CD4-positive, alpha-beta T cell treated with Interleukin-17A for 4 hours (primary cell): ENCODE measurements around the gene HP1BP3.
"Not testable (repeated sequence)": the region's sequence is repeated elsewhere in the genome, so short reads cannot be mapped to it uniquely, and the experiment has no call there.

ENCODE experiments used
- DNase-seq: peaks from one replicate; pipeline ENCODE4 v3.0.0-alpha.2; 2020; ENCODE audit warnings: mixed read lengths

Gene HP1BP3

DNA sequence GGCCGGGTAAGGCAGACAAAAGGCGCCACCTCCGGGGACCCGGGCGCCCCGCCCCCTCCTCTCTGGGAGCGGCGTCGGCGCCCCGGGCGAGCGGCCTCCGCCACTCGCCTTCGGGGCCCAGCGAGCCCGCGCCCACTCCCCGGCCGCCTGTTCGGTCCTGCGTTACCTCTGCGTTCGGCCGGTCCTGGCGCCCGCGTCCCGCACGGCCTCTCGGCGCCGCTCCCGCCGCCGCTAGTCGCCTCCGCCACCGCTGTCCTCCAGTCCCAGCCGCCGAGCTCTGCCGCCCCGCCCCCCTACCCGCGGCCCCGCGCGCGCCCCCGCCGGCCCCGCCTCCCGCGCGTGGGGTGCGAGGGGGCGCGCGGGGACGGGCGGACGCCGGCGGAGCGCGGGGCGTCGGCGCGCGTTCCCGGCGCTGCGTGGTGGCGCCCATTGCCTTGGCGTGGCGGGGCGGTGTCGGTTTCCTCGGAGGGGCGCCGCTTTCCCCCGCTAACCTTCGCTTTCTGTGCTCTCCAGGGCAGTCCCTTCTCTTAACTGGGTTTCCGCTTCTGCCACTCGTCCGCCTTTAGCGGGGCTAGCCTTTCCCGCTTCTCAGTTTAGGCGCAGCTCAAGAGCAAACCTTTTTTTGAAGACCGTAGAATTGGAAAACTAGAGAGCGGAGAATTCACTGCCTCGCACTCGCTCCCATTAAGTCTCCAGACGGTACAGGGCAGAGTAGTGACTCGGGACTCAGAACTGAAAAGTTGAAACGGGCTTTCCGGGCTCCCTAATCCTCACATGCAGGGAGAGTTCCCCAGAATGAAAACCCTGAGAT is at the start of gene HP1BP3:
Gene HP1BP3, minus strand, starts transcription at position 279 of the 811 bp plus-strand sequence. CDS start 6,867 bp downstream, outside the sequence.
- peak; percentile 89 for DNase-seq

DNA sequence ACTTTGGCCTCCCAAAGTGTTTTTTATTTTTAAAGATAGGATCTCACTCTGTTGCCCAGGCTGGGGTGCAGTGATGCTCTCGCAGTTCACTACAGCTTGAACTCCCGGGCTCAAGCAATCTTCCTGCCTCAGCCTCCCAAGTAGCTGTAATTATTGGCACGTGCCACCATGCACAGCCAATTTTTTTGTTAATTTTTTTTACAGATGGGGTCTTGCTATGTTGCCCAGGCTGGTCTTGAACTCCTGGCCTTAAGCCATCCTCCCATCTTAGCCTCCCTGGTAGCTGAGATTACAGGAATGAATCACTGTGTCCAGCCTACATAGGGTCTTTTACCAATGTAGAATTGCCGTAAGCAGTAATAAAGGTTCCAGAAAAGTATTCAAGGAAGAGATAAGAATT is 49.1 kb upstream of the HP1BP3 start:
- no peak for DNase-seq

- DNase-seq, result no peak
These were observed 47.7 kb upstream of the HP1BP3 start for GRCh38 chr1:20834780-20835179.

DNA sequence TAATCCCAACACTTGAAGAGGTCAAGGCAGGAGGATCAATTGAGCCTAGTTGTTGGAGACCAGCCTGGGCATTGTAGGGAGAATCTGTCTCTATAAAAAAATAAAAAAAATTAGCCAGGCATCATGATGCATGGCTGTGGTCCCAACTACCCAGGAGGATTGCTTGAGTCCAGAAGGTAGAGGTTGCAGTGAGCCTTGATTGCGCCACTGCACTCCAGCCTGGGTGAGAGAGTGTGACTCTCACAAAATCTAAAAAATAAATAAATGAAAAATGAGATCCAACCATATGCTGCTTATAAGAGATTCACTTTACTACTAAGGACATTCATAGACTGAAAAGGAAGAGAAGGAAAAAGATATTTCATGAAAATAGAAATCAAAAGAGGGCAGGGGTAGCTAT is 47.1 kb upstream of the HP1BP3 start:
- no peak for DNase-seq

- no peak for DNase-seq
These were observed 43.3 kb upstream of the HP1BP3 start for GRCh38 chr1:20830378-20830777.

- DNase-seq, result no peak
These were observed 42.8 kb upstream of the HP1BP3 start for GRCh38 chr1:20829946-20830345.

DNA sequence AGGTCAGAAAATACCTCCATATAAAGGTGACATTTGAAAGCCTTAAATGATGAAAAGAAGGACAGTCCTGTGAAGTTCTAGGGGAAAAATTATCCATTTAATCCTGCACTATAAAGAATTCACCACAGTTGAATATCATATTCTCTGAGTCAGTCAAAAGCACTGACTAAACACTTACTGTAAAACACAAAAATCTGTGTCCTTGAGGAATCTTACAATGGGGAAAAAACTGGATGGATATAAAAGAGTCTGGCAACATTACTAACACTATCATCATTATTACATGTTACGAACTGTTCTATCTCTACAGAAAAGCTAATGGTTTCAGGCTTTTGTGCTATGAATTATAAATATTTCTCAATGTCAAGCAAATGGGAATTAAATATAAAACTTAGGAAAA is 42.4 kb upstream of the HP1BP3 start:
- DNase-seq, result no peak

- DNase-seq, result no peak
These were observed 36.7 kb upstream of the HP1BP3 start for GRCh38 chr1:20823845-20824244.

DNA sequence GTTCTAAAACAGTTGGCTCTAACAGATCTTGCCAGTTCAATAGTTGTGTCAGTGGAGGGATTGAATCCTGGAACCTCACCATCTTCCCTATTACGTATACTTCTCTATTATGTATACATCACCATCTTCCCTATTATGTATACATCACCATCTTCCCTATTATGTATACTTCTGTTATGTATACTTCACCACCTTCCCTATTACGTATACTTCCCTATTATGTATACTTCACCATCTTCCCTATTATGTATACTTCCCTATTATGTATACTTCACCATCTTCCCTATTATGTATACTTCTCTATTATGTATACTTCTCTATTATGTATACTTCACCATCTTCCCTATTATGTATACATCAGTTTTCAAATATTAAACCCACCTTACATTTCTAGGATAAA is 34.4 kb upstream of the HP1BP3 start:
- no peak for DNase-seq

GRCh38 chr1:20819818-20820217 is 32.7 kb upstream of the HP1BP3 start:
- DNase-seq, result no peak

DNA sequence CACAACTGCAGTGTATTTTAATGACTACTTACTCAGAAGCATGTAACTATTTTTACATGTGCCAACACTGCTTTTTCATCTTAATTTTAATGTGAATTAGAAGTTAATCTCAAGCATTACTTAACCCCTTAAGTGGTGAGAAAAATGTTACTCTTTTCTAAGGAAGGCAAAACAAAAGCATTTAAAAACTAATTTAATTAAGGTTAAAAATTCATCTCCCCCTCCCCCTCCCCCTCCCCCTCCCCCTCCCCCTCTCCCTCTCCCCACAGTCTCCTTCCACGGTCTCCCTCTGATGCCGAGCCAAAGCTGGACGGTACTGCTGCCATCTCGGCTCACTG is 27.4 kb upstream of the HP1BP3 start:
- no peak for DNase-seq

GRCh38 chr1:20811916-20812315 is 24.8 kb upstream of the HP1BP3 start:
- no peak for DNase-seq

DNA sequence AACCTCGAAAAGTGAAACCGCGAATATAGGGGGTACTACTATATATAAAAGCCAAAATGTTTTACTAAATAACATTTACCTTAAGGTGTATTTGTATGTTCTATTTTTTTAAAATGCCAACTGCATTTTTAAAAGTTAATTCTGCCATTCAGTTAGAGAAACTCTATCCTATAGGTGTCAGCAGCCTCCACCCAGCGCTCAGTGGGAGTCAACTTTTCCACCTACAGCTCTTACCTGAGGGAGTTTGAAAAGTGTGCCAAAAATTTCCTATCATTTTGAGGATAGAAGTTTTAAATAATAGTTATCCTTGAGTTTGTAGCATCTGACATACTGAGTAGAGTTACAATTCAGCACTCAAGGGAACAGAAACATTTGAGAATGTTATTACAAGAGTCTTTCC is 6.1 kb upstream of the HP1BP3 start:
- DNase-seq, result no peak

DNA sequence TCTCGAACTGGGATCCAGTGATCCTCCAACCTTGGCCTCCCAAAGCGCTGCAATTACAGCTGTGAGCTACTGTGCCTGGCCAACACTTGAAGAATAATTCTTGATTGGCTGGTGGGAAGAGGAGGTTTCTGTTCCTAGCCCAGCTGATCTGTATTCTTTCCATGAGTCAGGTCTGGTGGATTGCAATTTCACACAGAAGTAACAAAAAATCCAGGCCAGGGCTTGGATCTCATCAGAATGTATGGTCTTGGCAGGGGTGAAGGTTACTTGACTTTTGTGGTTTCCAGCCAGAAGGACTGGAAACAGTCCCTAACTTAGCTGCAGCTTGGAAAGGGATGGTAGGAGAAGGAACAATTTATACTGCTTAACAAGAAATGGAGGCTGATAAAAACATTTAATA is 5.1 kb upstream of the HP1BP3 start:
- no peak for DNase-seq

DNA sequence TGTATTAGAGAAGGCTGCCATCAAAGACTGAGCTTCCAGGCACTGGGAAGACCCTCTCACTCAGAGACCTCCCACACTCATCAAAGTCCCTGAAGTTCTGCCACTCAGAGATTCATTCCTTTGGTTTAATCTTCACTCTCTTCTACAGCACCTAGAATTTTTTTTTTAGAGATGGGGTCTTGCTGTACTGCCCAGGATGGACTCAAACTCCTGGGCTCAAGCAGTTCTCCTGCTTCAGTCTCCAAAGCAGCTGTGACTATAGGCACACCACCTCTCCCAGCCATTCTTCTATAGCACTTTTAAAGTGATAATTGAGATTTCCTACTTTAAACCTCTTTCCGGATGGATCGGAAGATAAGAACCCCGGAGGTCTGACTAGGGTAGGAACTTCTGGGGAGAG is 3.7 kb upstream of the HP1BP3 start:
- DNase-seq, result no peak

DNA sequence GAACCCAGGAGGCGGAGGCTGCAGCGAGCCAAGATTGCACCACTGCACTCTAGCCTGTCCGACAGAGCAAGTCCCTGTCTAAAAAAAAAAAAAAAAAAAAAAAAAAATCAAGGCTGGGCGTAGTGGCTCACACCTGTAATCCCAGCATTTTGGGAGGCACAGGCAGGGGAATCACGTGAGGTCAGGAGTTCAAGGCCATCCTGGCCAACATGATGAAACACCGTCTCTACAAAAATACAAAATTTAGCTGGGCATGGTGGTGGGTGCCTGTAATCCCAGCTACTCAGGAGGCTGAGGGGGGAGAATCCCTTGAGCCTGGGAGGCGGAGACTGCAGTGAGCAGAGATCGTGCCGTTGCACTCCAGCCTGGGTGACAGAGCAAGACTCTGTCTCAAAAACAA is 2.5 kb upstream of the HP1BP3 start:
- DNase-seq, result not testable (repeated sequence)

GRCh38 chr1:20787840-20788795 is 1.0 kb upstream of the HP1BP3 start:
- no peak for DNase-seq

DNA sequence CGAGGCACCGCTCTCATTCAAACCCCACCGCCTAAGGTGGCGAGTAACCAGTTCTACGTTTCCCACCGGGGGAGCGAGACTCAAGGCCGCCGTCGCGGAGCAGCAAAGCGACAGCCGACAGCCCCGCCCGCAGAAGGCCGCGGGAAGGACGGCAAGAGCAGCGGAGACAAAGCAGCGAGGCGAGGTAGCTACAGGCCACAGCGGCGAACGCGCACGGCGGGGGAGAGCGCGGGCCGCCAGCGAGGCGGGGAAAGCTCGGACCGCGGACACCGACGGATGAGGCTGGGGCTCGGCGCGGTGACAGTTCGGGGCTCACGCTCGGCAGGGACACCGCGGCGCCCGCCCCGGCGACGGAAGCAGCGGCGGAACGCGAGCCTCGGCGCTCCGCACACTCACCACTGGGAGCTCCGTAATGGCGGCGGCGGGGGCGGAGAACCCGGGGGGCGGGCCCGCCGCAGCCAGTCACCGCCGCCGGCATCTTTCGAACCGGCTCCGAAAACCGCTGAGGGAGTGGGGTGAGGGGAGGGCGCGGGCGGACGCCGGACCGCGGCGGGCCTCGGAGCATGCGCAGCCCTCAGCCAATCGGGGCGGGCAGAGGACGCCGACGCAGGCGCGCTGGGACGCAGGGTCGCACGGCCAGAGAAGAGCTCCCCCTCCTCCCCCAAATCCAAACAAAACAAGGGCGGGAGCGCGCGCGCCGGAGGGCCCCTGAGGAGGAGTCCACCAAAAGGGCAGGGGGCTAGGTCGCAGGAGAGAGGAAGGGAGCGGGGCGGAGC is 666 bp downstream of the HP1BP3 start:
- peak; percentile 97 for DNase-seq

GRCh38 chr1:20785907-20786252 is 1.2 kb downstream of the HP1BP3 start:
- peak; percentile 38 for DNase-seq

- no peak for DNase-seq
These were observed 11.4 kb downstream of the HP1BP3 start for GRCh38 chr1:20775700-20776099.

- DNase-seq, result no peak
These were observed 15.3 kb downstream of the HP1BP3 start for GRCh38 chr1:20771780-20772179.

- no peak for DNase-seq
These were observed 16.6 kb downstream of the HP1BP3 start for GRCh38 chr1:20770314-20771087.

DNA sequence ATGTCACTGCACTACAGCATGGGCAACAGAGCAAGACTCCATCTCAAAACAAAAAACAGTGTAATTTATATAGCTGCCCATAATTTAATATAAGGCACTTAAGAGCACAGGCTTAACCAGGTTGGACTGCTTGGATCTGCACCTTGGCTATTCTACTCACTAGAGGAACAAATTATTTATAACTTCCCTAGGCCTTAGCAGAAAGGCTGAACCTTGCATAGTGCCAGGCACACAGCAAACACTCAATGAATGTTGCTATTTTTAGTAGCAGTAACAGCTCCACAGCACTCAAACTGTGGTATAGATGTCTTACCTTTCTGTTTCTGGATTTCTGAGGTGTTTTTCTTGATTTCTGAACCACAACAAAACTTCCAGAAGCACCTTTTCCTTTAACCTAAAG is 19.8 kb downstream of the HP1BP3 start:
- no peak for DNase-seq
